Left lung (tissue), 10 donors: ENCODE measurements around the gene BDKRB2. TPM values are rescaled to one million over a fixed set of nuclear protein-coding genes. Genes with fewer than 3 reads are reported as not detected.

Experiments
- ATAC-seq: fragments of 200-7000 bp; cut with Tn5 transposase; one replicate; pipeline ENCODE4 v1.9.1; 2020; ENCODE audit warnings: moderate library complexity
- DNase-seq, 4 donors: peaks; one replicate each; pipeline ENCODE4 v3.0.0-alpha.2; 2013 to 2020
- H3K27ac ChIP-seq, 2 donors: fragments of 200-600 bp; sonication (generic) in 1 of 2; one replicate each; pipeline versions ENCODE4 v1.5.0 to v1.8.0; 2020 to 2021
- H3K27me3 ChIP-seq, 2 donors: fragments of 200-600 bp; sonication (generic) in 1 of 2; one replicate each; pipeline versions ENCODE4 v1.5.0 to v1.8.0; 2020 to 2021
- H3K36me3 ChIP-seq, 2 donors: fragments of 200-600 bp; sonication (generic) in 1 of 2; one replicate each; pipeline versions ENCODE4 v1.5.0 to v1.8.0; 2020 to 2021
- H3K4me1 ChIP-seq, 2 donors: fragments of 200-600 bp; one replicate each; pipeline ENCODE4 v1.8.0; 2021
- H3K4me3 ChIP-seq, 2 donors: fragments of 200-600 bp; sonication (generic) in 1 of 2; one replicate each; pipeline versions ENCODE4 v1.5.0 to v1.8.0; 2020 to 2021; ENCODE audit warnings: mild to moderate bottlenecking in 1 of 2
- H3K9me3 ChIP-seq, 2 donors: fragments of 200-600 bp; sonication (generic) in 1 of 2; one replicate each; pipeline versions ENCODE4 v1.5.0 to v1.8.0; 2020 to 2021
- intact Hi-C, 2 donors: fragments of 100-400 bp; cut with DNase I; formaldehyde crosslinking; loops; one replicate each; pipeline versions ENCODE4 v1.11.2 to v1.14.2; 2022
- polyA plus RNA-seq, 6 donors: library from polyadenylated mRNA; unstranded; fragments of 120-200 nt; gene quantifications; one replicate each; pipeline ENCODE4 v1.2.1, GENCODE V29; 2013; ENCODE audit not compliant: insufficient read length in 6 of 6
- total RNA-seq, 2 donors: library from RNA; stranded (reverse); fragmentation: NEBNext Ultra II Directional; extraction: Animal tissue kit (Norgen Biotek cat#: 25700); gene quantifications; one replicate each; pipeline ENCODE4 v1.2.1, GENCODE V29; 2021
- TF ChIP-seq, protein P1 (sequence below), 2 donors: fragments of 200-600 bp; sonication (generic) in 1 of 2; IDR thresholded peaks; one replicate each; pipeline versions ENCODE4 v1.5.0 to v1.8.0; 2021; ENCODE audit warnings: antibody characterized with exemption in 2 of 2
- donor health status: DM: no; HTN: yes; CAD: no.
- donor health status: DM: no; HTN: no; CAD: no.

BDKRB2 gene
- total and polyA plus RNA-seq, 8 donors, result 0.80 to 1.9 (median 1.2) TPM

DNA sequence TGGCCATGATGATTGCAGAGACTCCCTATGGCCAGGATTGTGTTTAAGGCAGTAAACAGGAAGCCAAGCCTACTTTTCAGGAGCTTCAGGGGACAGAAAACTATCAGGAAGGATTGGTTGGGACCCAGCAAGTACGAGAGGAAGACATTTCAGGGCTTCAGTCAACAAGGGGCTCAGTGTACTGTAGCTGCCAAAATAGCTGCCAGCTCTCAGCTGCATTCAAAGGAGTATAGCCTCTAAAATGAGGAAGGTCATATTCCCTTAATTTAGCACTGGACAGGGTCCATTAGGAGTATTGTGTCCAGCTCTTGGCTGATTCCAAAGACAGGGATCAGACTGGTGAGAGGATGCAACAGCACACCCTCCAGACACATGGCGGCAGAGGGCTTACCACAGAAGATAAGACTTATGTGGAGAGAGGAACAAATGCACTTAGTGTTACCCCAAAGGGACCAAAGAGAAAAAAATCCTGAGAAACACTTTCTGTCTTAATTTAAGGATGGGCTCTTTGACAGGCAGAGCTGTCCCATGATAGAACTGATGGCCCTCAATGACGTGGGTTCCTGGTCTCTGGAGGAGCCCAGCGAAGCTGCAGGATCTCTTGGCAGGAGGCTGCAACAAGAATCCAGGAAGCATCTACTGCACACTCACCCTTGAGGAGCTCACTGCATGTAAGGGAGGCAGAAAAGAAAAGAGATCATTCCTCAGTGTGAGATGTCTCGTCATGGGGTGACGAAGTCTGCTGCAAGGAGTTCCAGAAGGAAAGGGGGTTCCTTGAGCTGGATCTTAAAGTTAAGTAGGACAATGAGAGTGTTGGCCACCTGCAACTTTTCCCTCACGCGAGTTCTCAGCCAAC, 66.2 kb downstream of the BDKRB2 start:
- peaks cover 0 to 7% of the 10 kb centered on the region in 2 donors for H3K9me3 ChIP-seq
- H3K36me3 ChIP-seq, result no peaks in the 10 kb centered on the region
- no peak overlapping the region for H3K4me3 ChIP-seq
- H3K27me3 ChIP-seq, result no peaks in the 10 kb centered on the region
- ATAC-seq (no peak), DNase-seq (no peak)
- peaks cover 4% of the 10 kb centered on the region in 2 donors for H3K4me1 ChIP-seq
- TF ChIP-seq, protein P1, sequence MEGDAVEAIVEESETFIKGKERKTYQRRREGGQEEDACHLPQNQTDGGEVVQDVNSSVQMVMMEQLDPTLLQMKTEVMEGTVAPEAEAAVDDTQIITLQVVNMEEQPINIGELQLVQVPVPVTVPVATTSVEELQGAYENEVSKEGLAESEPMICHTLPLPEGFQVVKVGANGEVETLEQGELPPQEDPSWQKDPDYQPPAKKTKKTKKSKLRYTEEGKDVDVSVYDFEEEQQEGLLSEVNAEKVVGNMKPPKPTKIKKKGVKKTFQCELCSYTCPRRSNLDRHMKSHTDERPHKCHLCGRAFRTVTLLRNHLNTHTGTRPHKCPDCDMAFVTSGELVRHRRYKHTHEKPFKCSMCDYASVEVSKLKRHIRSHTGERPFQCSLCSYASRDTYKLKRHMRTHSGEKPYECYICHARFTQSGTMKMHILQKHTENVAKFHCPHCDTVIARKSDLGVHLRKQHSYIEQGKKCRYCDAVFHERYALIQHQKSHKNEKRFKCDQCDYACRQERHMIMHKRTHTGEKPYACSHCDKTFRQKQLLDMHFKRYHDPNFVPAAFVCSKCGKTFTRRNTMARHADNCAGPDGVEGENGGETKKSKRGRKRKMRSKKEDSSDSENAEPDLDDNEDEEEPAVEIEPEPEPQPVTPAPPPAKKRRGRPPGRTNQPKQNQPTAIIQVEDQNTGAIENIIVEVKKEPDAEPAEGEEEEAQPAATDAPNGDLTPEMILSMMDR (IDR thresholded peaks at IDR 0.05), result no peak
- intact Hi-C loops, result loop anchor here in 1 of 2 donors (10.0 kb wide), 1 partner anchor 176 kb away; no protein-coding TSS in a partner anchor
- no peak overlapping the region for H3K27ac ChIP-seq

DNA sequence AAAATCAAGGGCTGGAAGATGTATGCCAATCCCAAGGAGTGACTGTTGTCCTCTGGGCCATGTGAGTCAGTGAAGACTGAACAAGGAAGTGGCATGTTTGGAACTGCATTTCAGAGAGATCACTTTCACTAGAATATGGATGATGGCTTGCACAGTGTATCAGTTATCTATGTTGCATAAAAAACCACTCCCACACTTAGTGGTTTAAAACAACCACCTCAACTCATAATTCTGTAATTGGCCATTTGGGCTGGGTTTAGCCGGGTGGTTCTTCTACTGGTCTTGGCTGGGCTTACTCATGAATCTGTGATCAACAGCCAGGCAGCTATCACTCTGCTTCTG, 66.8 kb downstream of the BDKRB2 start:
- H3K4me3 ChIP-seq, result no peak overlapping the region
- ATAC-seq (no peak), DNase-seq (no peak)
- TF ChIP-seq, protein P1 (IDR thresholded peaks at IDR 0.05), result no peak
- peaks cover 0 to 7% of the 10 kb centered on the region in 2 donors for H3K9me3 ChIP-seq
- H3K36me3 ChIP-seq, result no peaks in the 10 kb centered on the region
- H3K27me3 ChIP-seq, result no peaks in the 10 kb centered on the region
- peaks cover 4% of the 10 kb centered on the region in 2 donors for H3K4me1 ChIP-seq
- no peak overlapping the region for H3K27ac ChIP-seq
- intact Hi-C loops, result loop anchor here in 1 of 2 donors (10.0 kb wide), 1 partner anchor 177 kb away; no protein-coding TSS in a partner anchor

DNA sequence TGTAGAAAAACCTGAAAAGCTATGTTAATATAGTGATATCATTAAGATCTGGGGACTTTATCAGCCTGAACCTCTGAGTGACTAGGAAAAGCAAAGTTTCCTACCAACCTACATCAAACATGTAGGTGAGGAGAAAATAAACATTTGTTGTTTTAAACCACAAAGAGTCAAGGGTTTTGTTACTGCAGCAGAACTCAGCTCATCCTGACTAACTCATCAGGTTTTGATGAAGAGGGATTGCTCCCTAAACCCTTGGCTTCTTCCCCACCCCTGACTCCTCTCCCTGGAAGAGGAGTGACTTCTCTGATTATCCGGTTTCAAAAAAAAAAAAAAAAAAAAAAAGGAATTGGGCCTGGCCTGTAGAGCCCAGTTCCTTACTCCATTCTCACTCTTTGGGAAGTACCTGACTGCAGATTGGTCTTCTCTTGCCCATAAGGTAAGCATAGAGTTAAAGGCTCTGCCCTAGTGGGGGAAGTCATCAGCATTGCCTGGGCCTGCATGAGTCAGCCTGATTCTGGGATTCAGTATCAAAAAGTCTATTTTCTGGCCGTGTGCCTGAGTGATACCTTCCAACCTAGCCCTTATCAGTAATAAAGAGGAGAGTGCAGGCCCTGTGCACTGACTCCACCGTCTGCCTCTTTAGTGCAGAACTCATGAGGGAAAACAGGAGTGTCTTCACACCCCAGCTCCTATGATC, 68.3 kb downstream of the BDKRB2 start:
- intact Hi-C loops, result loop anchor here (2.0 to 10.0 kb wide), 2 partner anchors 172 to 178 kb away; no protein-coding TSS in a partner anchor
- Histone ChIP-seq H3K4me1 (peaks cover 4% of the 10 kb centered on the region in 2 donors), H3K36me3 (no peaks in the 10 kb centered on the region), H3K27me3 (no peaks in the 10 kb centered on the region), H3K9me3 (peaks cover 0 to 10% of the 10 kb centered on the region in 2 donors), H3K4me3 (no peak overlapping the region), H3K27ac (no peak overlapping the region)
- DNase-seq (no peak), ATAC-seq (no peak)
- TF ChIP-seq, protein P1 (IDR thresholded peaks at IDR 0.05), result no peak

DNA sequence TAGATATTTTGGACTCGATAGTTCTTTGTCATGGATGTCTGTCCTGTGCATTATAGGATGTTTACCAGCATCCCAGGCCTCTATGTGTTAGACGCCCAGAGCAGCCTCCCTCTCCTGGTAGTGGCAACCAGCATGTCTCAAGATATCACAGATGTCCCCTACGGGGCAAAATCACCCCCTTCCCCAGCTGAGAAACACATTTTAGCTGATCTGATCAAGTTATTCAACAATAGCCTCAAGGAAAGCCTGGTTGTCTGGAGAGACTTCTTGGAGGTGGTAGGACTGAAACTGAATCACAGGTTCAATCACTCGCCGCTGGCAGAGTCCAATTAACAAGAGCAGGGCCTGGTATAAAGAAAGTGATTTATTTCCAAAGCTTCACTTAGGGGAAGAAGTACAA, 69.0 kb downstream of the BDKRB2 start:
- H3K27ac ChIP-seq, result no peak overlapping the region
- no peaks in the 10 kb centered on the region for H3K27me3 ChIP-seq
- intact Hi-C loops, result loop anchor here (2.0 to 10.0 kb wide), 2 partner anchors 173 to 179 kb away; no protein-coding TSS in a partner anchor
- peaks cover 0 to 17% of the 10 kb centered on the region in 2 donors for H3K9me3 ChIP-seq
- DNase-seq, result no peak
- TF ChIP-seq, protein P1 (IDR thresholded peaks at IDR 0.05), result no peak
- H3K4me1 ChIP-seq, result peaks cover 4% of the 10 kb centered on the region in 2 donors
- H3K4me3 ChIP-seq, result no peak overlapping the region
- no peak for ATAC-seq
- no peaks in the 10 kb centered on the region for H3K36me3 ChIP-seq

DNA sequence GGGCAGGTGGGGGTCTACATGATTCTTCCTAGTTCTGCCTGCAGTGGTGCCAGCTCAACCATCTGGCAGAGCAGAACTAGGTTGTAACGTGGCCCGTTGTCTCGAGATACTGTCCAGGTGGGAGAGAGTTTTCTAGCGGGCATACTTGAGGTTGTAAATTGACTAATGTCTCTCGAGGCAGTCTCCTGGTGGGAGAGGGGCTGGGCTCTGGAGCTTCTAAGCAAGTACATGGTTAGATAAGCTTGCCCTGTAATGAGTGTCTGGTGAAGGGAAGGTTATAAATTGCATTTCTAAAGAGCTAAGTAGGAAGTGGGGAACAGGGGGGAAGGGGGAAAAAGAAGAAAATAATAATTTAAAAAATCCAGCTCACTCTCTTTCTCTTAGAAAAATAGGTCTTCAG, 69.5 kb downstream of the BDKRB2 start:
- TF ChIP-seq, protein P1 (IDR thresholded peaks at IDR 0.05), result no peak
- ATAC-seq (no peak), DNase-seq (no peak)
- Histone ChIP-seq H3K27ac (no peak overlapping the region), H3K27me3 (no peaks in the 10 kb centered on the region), H3K36me3 (no peaks in the 10 kb centered on the region), H3K4me3 (no peak overlapping the region), H3K4me1 (peaks cover 4% of the 10 kb centered on the region in 2 donors), H3K9me3 (peaks cover 0 to 17% of the 10 kb centered on the region in 2 donors)
- intact Hi-C loops, result loop anchor here in 1 of 2 donors (10.0 kb wide), 1 partner anchor 179 kb away; no protein-coding TSS in a partner anchor
